ENCODE data around the gene EML1.

Gene EML1

DNA sequence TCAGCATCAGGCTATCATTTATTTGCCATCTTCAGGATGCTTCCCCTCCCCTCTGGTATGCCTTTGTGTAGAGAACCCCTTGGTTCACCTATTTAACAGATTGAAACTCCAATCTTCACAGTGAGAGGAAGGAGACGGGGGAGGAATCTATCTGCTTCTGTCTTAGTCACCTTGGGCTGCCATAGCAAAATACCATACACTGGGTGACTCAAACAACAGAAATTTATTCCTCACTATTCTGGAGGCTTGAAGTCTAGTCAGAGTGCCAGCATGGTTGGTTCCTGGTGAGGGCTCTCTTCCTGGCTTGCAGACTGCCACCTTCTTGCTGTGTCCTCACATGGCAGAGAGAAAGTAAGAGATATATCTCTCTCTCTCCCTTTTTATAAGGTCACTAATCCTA is 13.5 kb upstream of the EML1 start:
- no peak for DNase-seq (ENCODE audit: low read depth in 2 of 2)

DNA sequence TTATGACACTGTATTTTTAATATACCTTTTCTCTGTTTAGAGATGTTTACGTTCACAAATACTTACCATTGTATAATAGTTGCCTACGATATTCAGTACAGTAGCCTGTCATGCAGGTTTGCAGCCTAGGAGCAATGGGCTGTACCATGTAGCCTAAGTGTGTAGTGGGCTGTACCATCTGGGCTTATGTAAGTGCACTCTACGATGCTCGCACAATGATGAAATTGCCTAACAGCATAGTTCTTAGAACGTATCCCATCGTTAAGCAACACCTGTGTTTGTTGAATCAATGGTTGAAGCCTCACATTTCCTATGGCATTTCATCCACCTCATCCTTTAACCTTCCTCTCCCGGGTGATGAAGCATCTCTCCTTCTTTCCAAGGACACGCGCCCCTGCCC is 12.5 kb upstream of the EML1 start:
- DNase-seq (ENCODE audit: low read depth in 2 of 2), result no peak

DNA sequence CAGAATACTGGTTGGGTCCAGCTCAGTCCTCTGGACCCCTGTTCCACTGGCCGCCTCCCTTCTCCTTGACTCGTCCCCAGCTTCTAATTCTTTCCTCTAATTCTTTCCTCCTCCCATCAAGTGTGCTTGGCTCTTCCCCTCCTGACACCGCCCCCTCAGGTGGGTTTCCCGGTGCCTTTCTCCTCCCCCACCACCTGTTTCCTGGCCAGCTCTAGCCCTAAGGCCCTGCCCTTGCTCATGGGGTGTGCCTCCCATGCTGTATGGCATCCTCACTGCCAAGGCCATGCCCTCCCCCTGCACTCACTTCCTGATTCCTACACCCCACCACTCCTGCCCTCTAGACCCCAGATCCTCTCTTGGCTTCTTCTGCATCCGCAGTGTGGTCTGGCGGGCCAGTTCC is 12.1 kb upstream of the EML1 start:
- DNase-seq (ENCODE audit: low read depth in 2 of 2), result no peak

DNA sequence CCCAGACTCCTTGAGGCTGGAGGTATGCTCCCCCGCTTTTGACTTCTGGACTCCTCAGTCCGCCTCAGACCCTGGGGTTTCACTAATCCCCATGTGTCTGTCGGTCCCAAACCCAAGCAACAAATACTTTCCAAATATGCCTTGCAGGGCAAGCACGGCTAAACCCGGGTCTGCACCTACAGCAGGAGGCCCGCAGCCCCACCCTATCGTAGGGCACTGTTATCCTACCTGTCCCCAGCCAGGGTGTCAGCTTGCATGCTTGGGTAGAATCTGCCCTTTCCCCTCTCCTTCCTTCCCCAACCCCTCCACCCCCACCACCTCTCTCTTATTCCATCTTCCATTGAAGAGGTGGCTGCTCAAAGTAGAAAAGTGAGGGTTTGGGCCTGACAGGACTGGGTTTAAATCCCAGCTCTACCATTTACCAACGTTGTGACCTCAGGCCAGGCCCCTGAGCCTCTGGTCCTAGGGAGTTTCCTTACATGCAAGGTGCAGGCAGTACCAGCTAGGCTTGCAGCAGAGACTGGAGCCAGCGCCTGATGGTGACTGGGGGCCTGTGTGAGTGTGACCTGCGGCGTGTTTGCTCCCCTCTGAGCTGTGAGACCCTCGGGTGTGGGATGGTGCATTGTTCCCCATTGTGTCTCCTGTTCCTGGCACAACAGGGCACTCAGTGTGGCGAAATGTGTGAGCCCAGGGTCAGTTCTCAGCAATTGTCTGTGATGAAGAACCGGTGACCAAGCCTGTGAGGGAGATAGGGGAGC is 11.2 kb upstream of the EML1 start:
- no peak for DNase-seq (ENCODE audit: low read depth in 2 of 2)

DNA sequence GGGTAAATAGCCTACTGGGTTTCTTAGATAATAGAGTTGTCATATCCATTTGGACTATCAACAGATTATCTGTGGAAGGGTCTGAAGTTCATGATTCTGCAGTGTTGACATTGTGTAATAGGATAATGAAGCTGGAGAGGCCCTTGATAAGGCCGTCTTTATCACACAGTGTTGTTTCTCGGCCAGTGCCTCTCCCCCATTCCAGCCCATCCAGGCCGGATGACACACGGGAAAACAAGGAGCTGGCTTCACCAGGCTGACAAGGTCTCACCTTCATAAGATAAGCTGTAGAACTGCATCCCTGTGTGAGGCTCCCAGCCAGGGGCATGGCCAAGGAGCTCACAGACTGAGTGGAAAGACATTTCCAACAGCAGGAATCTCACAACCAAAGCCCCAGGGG is 8.7 kb upstream of the EML1 start:
- no peak for DNase-seq (ENCODE audit: low read depth in 2 of 2)

DNA sequence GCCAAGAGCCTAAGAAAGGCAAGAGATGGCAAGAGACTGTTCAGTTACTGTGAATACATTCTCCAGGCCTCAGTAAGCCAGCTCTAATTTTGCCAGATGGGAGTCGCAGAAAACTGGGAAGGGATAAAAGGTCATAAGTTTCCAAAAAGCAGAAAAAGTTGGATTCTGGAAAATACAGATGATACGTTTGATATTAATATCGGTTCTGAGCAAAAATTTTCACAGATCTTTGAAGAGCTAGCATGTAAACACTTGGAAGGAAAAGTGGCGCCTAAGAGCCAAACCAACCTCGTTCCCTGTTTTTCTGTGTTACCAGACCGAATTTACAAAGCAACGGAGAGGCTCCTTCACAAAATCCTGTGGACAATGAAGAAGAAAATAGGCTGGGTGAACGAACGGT is 7.8 kb upstream of the EML1 start:
- no peak for DNase-seq (ENCODE audit: low read depth in 2 of 2)

DNA sequence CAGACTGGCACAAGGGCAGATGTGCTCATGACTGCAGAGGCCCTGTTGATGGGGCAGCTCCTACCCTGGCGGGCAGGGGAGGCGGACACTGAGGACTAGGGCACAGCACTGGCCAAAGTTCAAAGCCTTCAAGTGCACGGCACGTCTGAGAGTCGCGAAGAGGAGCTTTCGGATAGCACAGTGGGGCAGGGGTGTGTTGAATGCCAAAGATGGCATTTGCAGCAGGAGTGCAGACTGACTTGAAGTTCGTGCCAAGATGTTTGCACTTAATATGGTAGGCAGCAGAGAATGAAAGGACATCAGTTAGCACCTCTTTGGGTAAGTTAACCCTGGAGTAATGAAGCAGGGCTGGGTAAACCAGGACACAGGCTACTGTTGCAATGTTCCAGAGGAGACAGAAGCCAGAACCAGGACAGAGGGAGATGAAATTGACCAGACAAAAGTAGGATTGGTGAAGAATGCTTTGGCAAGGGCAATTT is 6.7 kb upstream of the EML1 start:
- DNase-seq (ENCODE audit: low read depth in 2 of 2), result no peak

DNA sequence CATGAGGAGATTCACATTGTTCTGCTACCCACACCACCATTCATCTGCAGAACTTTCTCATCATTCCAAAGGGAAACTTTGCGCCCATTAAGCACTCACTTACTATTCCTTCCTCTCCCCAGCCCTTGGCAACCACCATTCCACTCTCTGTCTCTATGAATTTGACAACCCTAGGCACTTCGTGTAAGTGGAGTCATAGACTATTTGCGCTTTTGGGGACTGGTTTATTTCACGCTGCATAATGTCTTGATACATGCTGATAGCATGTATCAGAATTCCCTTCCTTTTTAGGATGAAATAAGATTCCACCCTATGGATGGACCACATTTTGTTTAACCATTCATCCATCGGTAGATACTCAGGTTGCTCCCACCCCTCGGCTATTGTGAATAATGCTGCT is 4.5 kb upstream of the EML1 start:
- no peak for DNase-seq (ENCODE audit: low read depth in 2 of 2)

DNA sequence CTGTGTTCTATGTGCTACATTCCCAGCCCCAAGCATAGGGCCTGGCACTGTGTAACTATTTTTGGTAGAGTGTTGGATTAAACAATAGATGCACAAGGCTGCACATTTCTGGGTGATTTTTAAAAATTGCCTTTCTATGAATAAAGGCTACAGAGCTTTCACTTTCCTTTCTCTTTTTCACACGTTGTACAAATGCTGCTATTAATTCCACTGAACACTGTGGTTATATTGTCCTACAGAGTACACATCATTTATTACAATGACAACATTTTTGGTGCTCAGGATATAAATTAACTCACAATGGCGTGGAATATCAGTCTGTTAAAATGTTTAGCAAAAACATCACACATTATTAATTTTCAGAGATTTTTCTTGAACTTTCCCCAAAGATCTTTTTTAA is 3.6 kb upstream of the EML1 start:
- no peak for DNase-seq (ENCODE audit: low read depth in 2 of 2)

DNA sequence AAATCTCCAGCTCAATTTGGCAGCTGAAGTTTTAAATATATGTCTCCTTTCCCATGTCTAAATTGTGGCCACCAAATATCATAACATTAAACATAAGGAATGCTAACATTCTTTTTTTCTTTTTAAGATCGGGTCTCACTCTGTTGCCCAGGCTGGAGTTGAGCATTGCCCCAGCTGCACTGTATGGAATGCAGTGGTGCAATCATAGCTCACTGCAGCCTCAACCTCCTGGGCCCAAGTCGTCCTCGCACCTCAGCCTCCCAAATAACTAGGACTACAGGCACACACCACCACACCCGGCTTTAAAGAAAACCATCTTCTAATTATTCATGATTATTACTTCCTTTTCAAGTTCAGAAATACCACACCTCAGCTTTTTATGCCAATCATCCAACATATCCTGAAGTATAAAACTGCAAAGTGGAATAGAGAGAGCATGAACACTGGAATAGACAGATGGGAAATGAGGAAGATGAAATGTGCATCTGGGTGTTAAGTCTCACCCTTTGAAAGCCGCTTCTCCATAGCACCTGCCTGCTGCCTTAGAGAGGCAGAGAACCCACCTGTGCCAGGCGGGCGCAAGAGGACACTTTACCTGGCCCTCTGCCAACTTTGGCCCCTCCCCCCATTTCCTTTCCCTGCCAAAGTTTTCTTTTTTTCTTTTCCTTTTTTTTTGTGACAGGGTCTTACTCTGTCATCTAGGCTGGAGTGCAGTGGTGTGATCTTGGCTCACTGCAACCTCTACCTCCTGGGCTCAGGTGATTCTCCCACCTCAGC is 2.8 kb upstream of the EML1 start:
- DNase-seq (ENCODE audit: low read depth in 2 of 2), result no peak

DNA sequence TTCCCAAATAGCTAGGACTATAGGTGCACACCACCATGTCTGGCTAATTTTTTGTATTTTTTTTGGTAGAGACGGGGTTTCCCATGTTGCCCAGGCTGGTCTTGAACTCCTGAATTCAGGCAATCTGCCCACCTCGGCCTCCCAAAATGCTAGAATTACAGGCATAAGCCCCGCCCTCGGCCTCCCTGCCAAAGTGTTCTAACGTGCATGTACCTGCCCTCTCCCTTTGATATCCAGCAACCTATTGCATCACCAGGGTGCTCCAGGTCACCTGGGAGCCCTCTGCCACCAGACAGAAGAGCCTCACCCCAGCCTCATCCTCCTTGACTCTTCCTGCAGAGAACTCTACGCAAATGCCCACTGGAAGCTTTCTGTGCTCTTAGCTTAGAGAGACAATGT is 2.2 kb upstream of the EML1 start:
- DNase-seq (ENCODE audit: low read depth in 2 of 2), result no peak

DNA sequence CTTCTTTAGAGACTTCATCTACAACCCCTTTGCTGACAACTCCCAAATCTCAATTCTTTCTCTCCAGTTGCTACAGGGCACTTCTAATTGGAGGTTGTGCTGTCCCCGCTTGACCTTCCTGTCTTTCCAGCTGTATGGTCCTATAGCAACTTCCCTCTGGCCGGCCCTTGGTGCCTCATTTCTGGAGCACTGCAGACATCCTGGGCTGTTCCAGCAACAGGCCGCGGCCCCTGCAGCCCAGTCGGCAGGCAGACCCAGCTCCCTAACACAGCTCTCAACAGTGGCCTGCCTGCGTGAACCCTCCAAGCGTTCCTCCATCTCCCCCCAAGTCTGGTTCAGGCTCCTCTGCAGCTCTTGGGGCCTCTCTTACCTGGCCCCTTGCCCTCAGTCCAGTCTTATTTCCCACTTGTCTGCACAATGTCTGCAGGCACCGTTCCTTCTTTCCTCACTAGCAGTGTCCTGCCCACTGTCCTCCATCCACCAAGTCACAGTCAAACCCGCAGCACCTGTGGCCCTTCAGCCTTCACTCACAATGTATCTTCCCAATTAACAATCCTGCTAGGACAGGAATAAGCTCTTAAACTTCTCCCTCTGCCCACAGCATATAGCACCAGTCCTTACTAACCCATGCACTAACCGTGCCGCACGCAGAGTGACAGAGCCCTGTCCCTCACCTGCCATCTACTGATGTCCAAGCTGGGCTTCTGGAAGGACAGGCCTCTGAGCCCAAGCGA is 1.6 kb upstream of the EML1 start:
- DNase-seq (ENCODE audit: low read depth in 2 of 2), result no peak

DNA sequence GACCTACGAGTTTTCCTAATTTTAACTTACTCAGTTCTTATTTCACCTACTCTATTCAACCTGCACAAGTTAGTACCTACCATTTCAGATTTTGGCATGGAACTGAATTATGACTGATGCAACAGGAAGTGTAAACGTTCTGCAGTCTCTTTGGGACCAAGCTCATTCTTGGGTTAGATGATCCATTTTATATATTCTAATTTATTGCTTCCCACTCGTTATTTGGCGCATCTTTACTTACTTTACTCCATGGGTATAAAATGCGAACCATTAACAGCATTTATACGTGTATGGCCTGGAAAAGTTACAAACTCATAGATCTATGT is 1.0 kb upstream of the EML1 start:
- no peak for DNase-seq (ENCODE audit: low read depth in 2 of 2)

DNA sequence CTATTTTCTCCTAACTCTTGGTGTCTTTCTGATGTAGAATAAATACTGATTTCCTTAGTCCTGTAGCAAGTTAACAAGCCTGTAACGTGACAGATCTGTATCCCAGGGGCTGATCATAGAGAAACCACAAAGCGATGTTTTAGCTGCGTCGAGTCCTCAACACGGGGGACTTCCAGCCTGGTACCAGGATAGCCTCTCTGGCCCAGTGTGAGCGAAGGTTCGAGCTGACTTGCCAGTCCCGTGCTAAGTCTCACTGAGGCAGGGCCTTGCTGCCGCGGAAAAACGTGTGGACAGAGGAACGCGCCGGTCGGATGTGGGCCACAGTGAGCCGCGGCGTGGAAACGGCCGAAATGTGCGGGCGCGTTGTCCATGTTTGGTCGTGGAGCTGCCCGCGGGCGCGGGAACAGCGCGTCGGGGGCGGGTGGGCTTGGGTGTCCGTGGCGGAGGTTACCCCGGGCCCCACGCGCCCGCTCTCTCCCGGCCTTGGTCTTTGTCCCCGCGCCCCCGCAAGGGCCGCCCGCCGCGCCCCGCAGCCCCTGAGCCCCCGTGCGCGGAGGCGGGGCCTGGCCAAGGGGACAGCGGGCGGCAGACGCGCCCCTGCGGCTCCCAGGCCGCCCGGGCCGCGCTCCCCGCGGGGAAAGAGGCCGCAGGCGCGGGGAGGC is 531 bp upstream of the EML1 start:
- no peak for DNase-seq (ENCODE audit: low read depth in 2 of 2)

DNA sequence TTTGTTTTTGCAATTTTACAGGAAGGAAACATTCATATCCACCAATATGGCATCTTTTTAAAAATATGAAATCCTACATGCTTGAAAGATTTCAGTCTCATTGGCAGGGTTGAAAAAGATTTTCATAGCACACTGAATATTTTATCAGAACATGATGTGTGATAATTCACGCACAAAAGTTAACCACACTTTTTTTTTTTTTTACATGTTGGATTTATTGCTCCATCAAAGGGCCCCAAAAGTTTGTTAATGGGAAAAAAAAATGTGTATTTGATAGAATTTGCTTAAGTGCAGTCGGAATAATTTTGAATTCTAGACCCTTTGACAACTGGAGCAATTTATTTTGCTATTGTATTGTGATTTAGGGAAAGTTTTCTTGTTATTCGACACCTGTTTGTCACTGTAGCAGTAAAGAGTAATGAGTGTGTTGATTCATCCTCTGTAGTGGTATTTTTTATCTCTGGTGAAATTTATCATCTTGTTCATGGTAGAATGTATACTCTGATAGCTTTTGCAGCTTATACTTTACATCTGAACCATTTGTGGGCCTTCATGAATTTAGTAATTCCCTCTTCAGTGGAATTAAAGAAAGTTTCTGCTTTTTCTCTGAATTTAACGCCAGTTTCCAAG is 1.1 kb downstream of the EML1 start:
- no peak for DNase-seq (ENCODE audit: low read depth in 2 of 2)

DNA sequence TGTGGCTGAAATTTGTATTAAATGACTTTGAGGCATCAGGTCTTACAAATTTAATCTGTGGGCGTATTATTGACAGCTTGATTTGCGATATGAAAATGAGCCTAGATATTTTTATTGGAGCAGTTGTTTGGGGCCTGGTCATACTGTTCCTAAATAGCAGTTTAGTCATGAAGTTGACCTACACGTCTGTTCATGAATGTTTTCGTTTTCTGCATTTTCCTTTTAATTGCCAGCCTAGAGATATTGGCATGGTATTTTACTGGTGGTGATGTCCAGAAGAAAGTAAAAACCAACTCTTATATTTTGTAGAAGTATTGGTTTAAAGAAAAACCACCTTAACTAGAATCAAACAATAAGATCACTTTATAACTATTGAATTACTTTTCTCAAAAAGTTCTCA is 1.8 kb downstream of the EML1 start:
- DNase-seq (ENCODE audit: low read depth in 2 of 2), result no peak

DNA sequence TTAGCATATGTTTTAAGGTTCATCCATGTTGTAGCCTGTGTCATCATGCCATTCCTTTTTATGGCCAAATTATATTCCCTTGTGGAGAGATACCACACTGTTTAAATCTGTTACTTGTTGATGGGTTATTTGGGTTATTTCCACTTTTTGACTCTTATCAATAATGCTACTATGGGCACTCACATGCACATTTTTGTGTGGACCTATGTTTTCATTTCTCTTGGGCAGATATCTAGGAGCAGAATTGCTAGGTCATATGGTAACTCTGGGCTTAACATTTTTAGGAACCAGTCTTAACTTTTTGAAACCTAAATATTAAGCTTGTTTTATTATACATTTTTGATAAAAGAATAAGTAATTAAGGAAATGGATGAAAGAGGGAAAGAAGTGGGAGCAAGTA is 4.0 kb downstream of the EML1 start:
- no peak for DNase-seq (ENCODE audit: low read depth in 2 of 2)

DNA sequence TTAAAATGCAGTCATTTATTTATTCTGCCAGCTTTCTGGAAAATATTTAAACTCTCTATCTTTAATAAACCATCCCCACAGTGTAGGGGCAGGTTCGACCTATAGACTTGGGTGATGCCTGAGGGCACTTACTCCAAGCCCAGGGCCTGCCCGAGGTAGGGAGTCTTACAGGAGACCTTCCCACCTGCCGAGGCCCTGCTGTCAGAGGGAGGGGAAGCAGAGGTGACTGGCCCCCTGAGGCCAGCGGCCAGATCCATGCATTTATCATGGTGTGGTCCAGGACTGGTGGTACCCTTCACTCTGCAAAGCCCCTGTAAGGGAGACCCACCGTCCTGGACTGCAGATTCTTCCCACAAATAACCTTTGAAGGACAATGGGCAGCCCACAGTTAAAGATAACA is 7.6 kb downstream of the EML1 start:
- no peak for DNase-seq (ENCODE audit: low read depth in 2 of 2)

DNA sequence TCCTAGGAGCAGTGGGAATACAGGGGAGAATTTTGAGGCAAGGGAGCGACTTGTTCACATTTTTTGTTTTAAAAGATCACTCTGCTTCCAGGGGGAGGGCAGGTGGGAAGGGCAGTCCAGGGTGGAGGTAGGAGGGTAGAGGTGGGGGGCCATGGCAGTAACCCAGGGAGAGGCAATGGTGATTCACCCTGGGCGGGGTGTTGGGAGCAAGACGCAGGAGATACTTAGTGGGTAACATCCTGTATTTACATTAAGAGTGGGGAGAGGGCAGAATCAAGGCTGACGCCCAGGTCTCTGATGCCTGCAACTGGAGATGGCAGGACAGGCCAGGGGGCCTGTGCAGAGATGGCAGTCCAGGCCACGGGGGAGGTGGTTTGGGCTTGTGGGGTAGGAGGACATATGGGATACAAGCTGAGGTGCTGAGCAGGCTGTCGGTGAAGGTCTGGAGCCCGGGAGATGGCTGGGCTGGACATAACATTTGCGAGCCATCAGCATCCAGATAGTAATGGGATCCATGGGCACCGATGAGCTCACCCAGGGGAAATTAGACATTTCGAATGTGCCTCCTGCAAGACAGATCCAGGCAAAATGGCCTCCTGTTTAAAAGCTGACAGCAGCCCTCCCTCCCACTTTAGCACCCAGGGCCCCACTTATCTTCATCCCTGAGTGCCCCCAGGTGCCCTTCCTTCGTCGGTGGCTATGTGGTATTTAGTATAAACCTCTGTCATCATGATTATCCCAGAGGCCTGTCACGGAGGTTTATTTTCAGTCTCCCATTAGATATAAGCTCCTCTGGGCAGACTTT is 9.3 kb downstream of the EML1 start:
- no peak for DNase-seq (ENCODE audit: low read depth in 2 of 2)

DNA sequence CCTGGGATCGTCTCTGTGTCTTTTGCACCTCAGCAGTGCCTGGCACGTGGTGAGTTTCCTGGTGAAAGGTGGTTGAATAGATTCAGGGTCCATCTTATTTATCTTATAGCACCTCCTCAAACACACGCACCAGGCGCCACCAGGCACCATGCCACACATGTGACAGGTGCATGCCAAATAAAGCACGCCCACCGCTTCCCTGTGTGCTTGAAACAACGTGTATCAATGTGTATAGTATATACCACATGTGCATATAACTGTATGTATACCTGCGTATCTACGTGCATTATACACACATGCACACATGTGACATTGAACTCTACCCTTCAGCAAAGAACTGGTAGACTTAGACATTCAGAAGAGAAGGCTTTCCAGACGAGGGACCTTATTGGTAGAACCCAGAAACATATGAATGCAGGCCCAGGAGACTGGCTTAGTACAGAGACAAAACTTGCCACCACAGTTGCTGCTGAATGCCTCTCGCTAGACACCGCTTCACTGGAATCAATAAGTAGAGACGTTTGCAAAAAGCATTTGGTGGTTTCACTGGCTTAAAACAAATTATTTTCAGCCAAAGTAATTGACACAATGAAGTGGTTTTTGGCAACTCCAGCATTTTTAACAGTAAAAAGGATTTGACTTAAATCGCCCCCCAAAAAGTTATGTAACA is 10.0 kb downstream of the EML1 start:
- DNase-seq (ENCODE audit: low read depth in 2 of 2), result no peak

DNA sequence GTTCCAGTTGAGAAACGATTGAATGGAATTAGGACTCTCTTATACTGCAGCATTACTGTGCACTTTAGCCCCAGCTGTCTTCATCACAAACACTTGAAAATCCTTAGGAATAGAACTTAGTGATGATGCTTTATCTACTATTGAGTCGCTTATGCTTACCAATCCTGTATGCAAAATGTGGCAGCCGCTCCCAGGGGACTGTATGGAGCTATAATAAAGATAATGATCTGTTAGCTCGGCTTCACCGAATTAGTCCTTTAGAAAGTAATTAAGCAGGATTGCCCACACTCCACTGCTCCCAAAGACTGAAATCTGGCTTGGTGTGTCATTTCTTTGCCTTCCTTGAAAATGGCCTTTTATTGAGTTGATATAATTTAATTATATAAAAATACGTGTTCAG is 10.6 kb downstream of the EML1 start:
- DNase-seq (ENCODE audit: low read depth in 2 of 2), result no peak
